ENCODE data around the gene SMAD3.
A peak's percentile ranks its signal among the peaks of the same experiment; 100 is the strongest.
"Not testable (repeated sequence)": the region's sequence is repeated elsewhere in the genome, so short reads cannot be mapped to it uniquely, and the experiment has no call there.

The SMAD3 gene

GRCh38 chr15:67142092-67142766, 76.8 kb downstream of the SMAD3 start:
- DNase-seq (ENCODE audit: low read depth, low spot score), result peak; percentile 68

DNA sequence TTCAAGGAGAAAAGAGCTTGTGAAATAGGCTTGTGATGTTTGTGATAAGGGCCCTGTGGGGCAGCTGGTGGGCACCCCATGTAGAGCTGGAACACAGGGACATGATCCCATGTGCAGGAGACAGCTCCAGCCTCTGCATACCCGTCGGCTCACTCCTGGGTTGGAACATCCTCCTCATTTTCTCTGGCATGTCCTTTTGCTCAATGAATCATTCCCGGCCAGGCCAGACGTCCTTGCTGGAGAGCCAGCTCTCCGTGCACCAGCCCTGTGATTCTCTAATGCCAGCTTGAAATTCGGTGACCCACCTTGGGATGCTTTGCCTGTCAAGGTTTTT, 77.3 kb downstream of the SMAD3 start:
- DNase-seq (ENCODE audit: low read depth, low spot score), result peak; percentile 62

- no peak for DNase-seq (ENCODE audit: low read depth, low spot score)
Observed at GRCh38 chr15:67143646-67144045, 78.2 kb downstream of the SMAD3 start.

DNA sequence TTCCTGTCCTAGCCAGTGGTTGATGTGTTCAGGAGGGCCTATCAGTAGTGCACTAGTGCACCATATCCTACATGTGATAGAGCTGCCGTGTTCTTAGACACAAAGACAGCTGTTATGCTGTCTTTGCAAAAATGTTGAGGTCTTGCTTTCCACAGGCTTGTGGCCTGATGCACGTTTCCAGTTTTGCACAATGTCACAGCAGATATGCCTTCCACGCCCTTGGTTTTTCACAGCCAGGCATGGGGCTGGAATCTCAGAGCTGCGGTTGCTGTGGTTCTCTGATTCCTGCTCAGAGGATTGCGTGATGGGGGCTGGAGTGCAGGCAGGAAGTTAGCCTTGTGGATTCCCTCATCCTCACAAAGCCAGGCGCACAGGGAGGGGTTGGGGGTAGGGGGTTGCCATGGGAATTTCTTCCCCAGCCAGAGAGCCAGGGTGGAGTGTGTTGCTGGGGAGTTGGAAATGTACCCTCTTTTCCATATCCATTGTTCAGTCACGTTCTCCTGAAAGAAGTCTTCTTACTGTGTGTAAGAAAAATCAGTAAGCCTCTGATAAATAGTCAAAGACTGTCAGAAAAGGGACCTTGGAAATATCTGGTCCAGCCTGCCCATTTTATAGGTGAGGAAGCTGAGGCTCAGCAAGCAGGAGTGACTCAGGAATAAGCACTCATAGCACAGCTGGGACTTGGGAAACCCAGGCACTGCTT, 79.4 kb downstream of the SMAD3 start:
- DNase-seq (ENCODE audit: low read depth, low spot score), result peak; percentile 64

GRCh38 chr15:67145312-67145610, 79.9 kb downstream of the SMAD3 start:
- no peak for DNase-seq (ENCODE audit: low read depth, low spot score)

GRCh38 chr15:67145710-67146109, 80.3 kb downstream of the SMAD3 start:
- DNase-seq (ENCODE audit: low read depth, low spot score), result no peak

DNA sequence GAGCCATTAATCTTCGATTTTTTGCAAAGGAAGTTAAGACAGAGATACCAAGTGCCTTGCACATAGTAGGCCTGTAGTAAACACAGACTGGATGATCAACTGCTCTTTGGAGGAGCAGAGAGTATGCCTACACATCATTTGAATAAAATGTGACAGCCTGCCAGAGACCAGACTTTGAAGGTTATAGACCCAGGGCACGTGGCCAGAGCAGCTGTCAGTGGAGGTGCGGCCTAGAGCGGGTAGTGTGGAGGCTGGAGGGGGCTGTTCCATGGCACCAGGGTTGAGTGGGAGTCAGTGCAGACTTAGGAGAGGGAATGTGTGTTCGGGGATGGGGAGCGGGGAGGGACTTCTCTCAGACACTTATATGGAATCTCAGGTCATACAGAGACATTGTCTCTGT, 80.8 kb downstream of the SMAD3 start:
- DNase-seq (ENCODE audit: low read depth, low spot score), result peak; percentile 44

- peak; percentile 78 for DNase-seq (ENCODE audit: low read depth, low spot score)
Observed at GRCh38 chr15:67146875-67147381, 81.5 kb downstream of the SMAD3 start.

DNA sequence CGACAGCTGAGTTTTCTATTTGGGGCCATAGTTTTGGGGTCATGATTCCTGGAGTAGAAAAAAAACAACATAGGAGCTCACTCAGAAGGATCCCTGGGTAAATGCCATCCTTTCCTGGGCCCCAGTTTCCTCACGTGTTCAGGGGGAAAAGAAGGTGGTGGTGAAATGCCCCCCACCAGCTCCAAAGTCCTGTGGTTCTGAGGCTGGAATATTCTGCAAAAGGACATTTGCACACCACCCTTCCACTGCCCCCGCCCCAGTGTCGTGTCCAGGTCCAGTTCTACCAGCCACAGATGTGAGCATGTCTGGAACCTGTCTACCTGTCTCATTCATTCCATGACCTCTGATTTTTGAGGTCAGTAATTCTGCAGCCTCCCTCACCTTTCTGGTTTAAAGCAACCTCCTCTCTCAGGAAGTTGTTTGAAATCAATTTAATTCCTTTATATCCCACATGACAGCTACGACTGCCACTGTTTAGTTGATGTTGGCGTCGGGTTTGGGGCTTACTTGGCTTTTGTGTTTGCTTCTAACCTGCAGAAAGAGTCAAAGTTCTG, 82.1 kb downstream of the SMAD3 start:
- no peak for DNase-seq (ENCODE audit: low read depth, low spot score)

- DNase-seq (ENCODE audit: low read depth, low spot score), result no peak
Observed at GRCh38 chr15:67148196-67148701, 82.8 kb downstream of the SMAD3 start.

GRCh38 chr15:67149068-67149772, 83.8 kb downstream of the SMAD3 start:
- peak; percentile 89 for DNase-seq (ENCODE audit: low read depth, low spot score)

GRCh38 chr15:67149773-67150022, 84.3 kb downstream of the SMAD3 start:
- DNase-seq (ENCODE audit: low read depth, low spot score), result no peak

DNA sequence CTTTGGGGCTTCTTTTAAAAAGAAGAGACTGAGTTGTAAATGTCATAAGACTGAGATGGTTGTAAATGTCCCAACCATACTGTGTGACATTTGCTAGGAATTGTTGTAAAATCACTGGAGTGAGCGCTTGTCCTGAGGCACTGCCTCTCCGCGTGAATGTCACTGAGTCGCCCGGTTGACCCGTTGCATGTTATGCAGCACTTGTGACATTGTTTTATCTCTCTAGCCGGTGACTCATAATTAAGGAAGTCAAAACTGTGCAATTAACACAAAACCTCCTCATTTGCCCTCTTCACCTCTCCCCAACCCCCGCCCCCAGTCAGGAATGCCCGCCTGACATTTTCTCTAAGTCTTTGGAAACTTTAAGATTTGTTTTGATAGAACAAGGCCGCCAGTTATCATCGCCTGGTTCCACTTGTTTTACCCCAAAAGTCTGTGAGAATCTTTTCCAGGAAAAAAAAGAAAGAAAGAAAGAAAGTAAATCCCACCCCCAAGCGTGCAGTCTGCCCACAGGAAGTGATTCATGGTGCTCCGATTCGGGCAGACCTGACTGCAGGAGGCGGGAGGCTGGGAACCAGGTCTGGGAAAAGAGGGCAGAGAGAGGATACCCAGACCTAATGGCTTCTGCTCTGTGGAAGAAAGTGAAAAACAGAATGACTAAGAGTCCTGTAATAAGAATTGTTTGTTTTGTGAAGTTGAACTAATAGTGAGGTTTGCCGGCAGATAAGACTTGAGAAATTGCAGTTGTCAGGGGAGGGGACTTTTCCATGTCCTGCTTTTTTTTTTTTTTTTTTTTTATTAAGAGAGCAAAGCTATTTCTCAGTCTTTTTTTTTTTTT, 84.8 kb downstream of the SMAD3 start:
- peak; percentile 82 for DNase-seq (ENCODE audit: low read depth, low spot score)

DNA sequence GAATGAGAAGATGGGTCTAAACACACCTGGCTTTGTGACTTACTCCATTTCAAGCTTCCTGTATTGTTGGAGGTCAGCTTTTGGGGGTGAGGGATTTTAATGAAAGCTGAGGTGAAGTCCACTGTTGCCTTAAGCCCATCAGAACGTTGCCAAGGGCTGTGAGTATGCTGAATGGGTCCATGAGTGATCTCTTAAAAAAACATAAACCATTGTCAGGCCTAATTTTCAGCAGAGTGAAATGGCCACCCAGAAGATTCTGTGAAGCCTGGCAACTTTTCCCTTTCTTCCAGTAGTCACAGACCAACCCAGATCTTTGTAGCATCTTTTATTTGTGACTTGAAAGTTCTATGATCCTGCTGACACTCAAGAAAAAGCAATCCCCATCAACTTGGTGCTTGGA, 87.0 kb downstream of the SMAD3 start:
- no peak for DNase-seq (ENCODE audit: low read depth, low spot score)

- not testable (repeated sequence) for DNase-seq (ENCODE audit: low read depth, low spot score)
Observed at GRCh38 chr15:67153044-67153443, 87.6 kb downstream of the SMAD3 start.

DNA sequence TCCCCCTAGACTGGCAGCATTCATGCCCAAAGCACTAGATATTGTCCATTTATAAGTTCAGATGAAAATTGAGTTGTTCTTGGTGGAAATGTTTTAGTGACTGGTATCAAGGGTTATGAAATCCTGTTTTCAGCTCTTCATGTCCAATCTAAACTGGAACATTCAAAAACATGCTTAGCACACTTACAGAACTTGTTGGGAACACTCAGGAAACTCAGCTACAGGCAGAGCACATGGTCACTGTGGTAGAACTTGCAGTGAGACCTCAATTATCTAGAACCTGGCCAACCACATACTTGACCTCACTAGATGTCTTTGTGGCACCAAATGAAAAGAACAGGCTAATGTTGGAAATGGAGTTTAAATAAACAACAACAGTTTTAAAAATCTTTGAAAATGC, 88.8 kb downstream of the SMAD3 start:
- no peak for DNase-seq (ENCODE audit: low read depth, low spot score)

DNA sequence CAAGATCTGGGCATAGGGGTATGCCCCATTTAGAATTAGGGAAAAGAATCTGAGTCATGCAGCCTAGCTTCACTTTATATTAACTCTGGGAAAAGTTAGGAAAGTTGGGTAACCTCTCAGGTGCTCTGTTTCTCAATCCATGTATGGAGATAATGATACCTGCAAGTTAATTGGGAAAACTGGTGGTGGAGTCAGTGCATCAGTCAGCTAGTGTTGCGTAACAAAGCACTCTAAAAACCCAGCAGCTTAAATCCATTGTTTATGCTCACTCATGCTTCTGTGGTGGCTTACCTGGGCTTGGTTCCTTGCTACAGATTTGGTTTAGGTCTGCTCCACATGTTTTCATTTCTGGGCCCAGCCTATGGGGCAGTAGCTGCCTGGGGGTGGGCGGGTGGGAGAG, 91.0 kb downstream of the SMAD3 start:
- DNase-seq (ENCODE audit: low read depth, low spot score), result no peak

- no peak for DNase-seq (ENCODE audit: low read depth, low spot score)
Observed at GRCh38 chr15:67156834-67157233, 91.4 kb downstream of the SMAD3 start.

DNA sequence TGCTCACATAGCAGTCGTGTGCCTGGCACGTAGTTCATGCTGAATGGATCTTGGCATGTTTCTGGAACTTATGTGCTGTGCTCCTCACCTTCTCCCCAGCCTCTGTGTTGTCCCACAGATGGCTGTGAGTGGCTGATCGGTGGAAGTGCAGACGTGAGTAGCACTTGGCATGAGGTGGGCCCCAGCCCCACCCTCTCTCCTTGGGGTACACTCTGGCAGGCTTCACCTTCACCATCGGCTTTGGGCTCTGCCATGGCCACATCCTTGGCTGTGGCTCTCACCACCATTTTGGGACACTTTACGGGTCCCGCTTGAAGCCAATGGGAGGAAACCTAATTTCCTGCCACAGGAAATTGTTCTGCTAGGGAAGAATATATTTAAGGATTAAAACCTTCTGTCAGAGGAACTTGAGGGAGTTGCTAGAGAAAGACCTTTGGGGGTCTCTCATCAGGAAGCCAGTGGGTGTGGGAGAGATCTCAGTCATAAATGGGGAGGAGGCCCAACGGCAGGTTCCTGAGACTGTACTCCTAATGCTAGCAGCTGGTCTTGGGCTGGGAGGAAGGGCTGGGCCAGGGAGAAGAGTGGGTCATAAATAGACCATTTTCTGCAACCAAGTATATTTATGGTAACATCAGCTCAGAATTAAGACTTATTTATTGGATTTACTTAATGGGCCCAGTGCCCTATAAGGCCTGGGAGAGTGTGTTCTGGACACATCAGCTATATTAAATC, 92.3 kb downstream of the SMAD3 start:
- DNase-seq (ENCODE audit: low read depth, low spot score), result no peak

- DNase-seq (ENCODE audit: low read depth, low spot score), result no peak
Observed at GRCh38 chr15:67158367-67158766, 93.0 kb downstream of the SMAD3 start.

GRCh38 chr15:67161412-67161811, 96.0 kb downstream of the SMAD3 start:
- DNase-seq (ENCODE audit: low read depth, low spot score), result no peak
